Gastrocnemius medialis (tissue), 4 donors: ENCODE results near the gene ABCC8. TPM values are rescaled to one million over a fixed set of nuclear protein-coding genes. Genes with fewer than 3 reads are reported as not detected.

ENCODE experiments used
- ATAC-seq, 2 donors: fragments of 150-250 bp; one replicate each; pipeline ENCODE4 v1.9.1; 2016
- DNase-seq, 2 donors: peaks; one replicate each; pipeline ENCODE4 v3.0.0-alpha.2; 2019
- H3K27ac ChIP-seq, 4 donors: fragments of 200-600 bp; sonication (generic); 1 replicate in 1 of 4; 2 replicates in 3 of 4; pipeline ENCODE4 v1.5.1; 2016 to 2018; ENCODE audit warnings: mild to moderate bottlenecking in 2 of 4, moderate library complexity in 1 of 4
- H3K27me3 ChIP-seq, 3 donors: fragments of 200-600 bp; sonication (generic) in 2 of 3; 1 replicate in 1 of 3; 2 replicates in 2 of 3; pipeline versions ENCODE4 v1.5.1 to v1.6.0; 2016 to 2019; ENCODE audit warnings: mild to moderate bottlenecking in 1 of 3, moderate library complexity in 1 of 3
- H3K36me3 ChIP-seq, 2 donors: fragments of 200-600 bp; sonication (generic) in 1 of 2; one replicate each; pipeline ENCODE4 v1.5.1; 2017 to 2018
- H3K4me1 ChIP-seq, 2 donors: fragments of 200-600 bp; sonication (generic) in 1 of 2; one replicate each; pipeline ENCODE4 v1.5.1; 2016 to 2017; ENCODE audit warnings: mild to moderate bottlenecking in 2 of 2
- H3K4me3 ChIP-seq, 4 donors: fragments of 200-600 bp; sonication (generic) in 3 of 4; 1 replicate in 1 of 4; 2 replicates in 3 of 4; pipeline ENCODE4 v1.5.1; 2016 to 2019; ENCODE audit warnings: mild to moderate bottlenecking in 2 of 4
- H3K9me3 ChIP-seq, 3 donors: fragments of 200-600 bp; sonication (generic) in 2 of 3; 1 replicate in 1 of 3; 2 replicates in 2 of 3; pipeline ENCODE4 v1.5.1; 2016 to 2019
- CTCF ChIP-seq, 5 experiments: fragments of 450-650 bp in 3 of 5; fragments of 200-600 bp in 2 of 5; sonication (generic) in 2 of 5; IDR thresholded peaks in 4 of 5; conservative IDR thresholded peaks in 1 of 5; 1 replicate in 4 of 5; 2 replicates in 1 of 5; pipeline ENCODE4 v1.5.1; 2016 to 2019; ENCODE audit warnings: antibody characterized with exemption in 5 of 5, mild to moderate bottlenecking in 3 of 5, moderate library complexity in 3 of 5
- POLR2A ChIP-seq, 2 donors: fragments of 450-650 bp; IDR thresholded peaks; one replicate each; pipeline ENCODE4 v1.6.1; 2017; ENCODE audit warnings: antibody characterized with exemption in 2 of 2, mild to moderate bottlenecking in 2 of 2, moderate library complexity in 2 of 2
- in situ Hi-C, 4 donors: fragments of 200-750 bp; cut with MboI; loops; one replicate each; pipeline versions ENCODE4 v1.15.0 to v1.8.0; 2017; ENCODE audit warnings: low sequenced_read_pairs in 4 of 4
- intact Hi-C: fragments of 100-400 bp; cut with DNase I; formaldehyde crosslinking; loops from one replicate; pipeline ENCODE4 v1.15.1; 2023; ENCODE audit warnings: low total_unique reads
- total RNA-seq, 4 donors: library from RNA; depleted of rRNA; stranded (reverse); fragments of >200 nt; gene quantifications; one replicate each; pipeline versions ENCODE4 v1.1.0 to v1.2.3, GENCODE V29; 2016

Gene ABCC8
- total RNA-seq, 4 donors from 2014 or later, result 0.33 to 4.0 (median 1.1) TPM

- peak; percentile 28 to 34 for ATAC-seq
- no peaks in the 10 kb centered on the region for H3K9me3 ChIP-seq
- peaks cover 0 to 8% of the 10 kb centered on the region in 2 donors for H3K36me3 ChIP-seq
- H3K27ac ChIP-seq, result peak within 1 kb of the TSS; percentile 90 to 98 (median 97)
- no peaks in the 10 kb centered on the region for H3K27me3 ChIP-seq
- intact Hi-C loops, result loop anchor here (1.0 to 10.0 kb wide), 4 partner anchors 17 to 409 kb away; no protein-coding TSS in a partner anchor
- peak; percentile 88 to 91 for TF ChIP-seq POLR2A (IDR thresholded peaks at IDR 0.05)
- TF ChIP-seq CTCF (IDR thresholded peaks at IDR 0.05 in 4 of 5, conservative IDR thresholded peaks at IDR 0.05 in 1 of 5), result no peak
- DNase-seq, result peak; percentile 38 to 62
- H3K4me1 ChIP-seq, result peaks cover 18 to 34% of the 10 kb centered on the region in 2 donors
- in situ Hi-C loops, result loop anchor here in 2 of 4 donors (10.0 to 25.0 kb wide), 3 partner anchors 86 to 324 kb away; partner anchors contain the start of genes ABCC8 (in 1 of the 2) and MYOD1 (in 1 of the 2)
- peak within 1 kb of the TSS; percentile 68 to 81 (median 76) for H3K4me3 ChIP-seq
These were observed 87.9 kb downstream of the ABCC8 start, which contains the start of gene KCNJ11 for GRCh38 chr11:17388609-17389210. Gene KCNJ11 (minus strand): TSS chr11:17388659. CDS start chr11:17388091, 568 bp downstream.

GRCh38 chr11:17387811-17388210 is 88.8 kb downstream of the ABCC8 start:
- in situ Hi-C loops, result loop anchor here in 2 of 4 donors (10.0 to 25.0 kb wide), 3 partner anchors 87 to 324 kb away; partner anchors contain the start of genes ABCC8 (in 1 of the 2) and MYOD1 (in 1 of the 2)

GRCh38 chr11:17387254-17387653 is 89.4 kb downstream of the ABCC8 start:
- TF ChIP-seq POLR2A (IDR thresholded peaks at IDR 0.05) (no peak), CTCF (IDR thresholded peaks at IDR 0.05 in 4 of 5, conservative IDR thresholded peaks at IDR 0.05 in 1 of 5) (no peak)
- no peak for DNase-seq
- in situ Hi-C loops, result loop anchor here in 2 of 4 donors (10.0 to 25.0 kb wide), 3 partner anchors 88 to 325 kb away; partner anchors contain the start of genes ABCC8 (in 1 of the 2) and MYOD1 (in 1 of the 2)
- Histone ChIP-seq H3K4me1 (peaks cover 31 to 38% of the 10 kb centered on the region in 2 donors), H3K27me3 (no peaks in the 10 kb centered on the region), H3K27ac (peak overlapping the region; percentile 90 to 98 (median 97)), H3K9me3 (no peaks in the 10 kb centered on the region), H3K4me3 (peak overlapping the region; percentile 68 to 81 (median 76)), H3K36me3 (peaks cover 0 to 8% of the 10 kb centered on the region in 2 donors)
- intact Hi-C loops, result loop anchor here (2.0 to 10.0 kb wide), 4 partner anchors 35 to 410 kb away; partner anchors contain the start of gene MYOD1
- ATAC-seq, result no peak

More at GRCh38 chr11:17387811-17388210, 88.8 kb downstream of the ABCC8 start:
- TF ChIP-seq CTCF (IDR thresholded peaks at IDR 0.05 in 4 of 5, conservative IDR thresholded peaks at IDR 0.05 in 1 of 5) (no peak), POLR2A (IDR thresholded peaks at IDR 0.05) (peak; percentile 12)
- H3K4me1 ChIP-seq, result peaks cover 27 to 38% of the 10 kb centered on the region in 2 donors
- DNase-seq, result peak; percentile 31 to 67
- intact Hi-C loops, result loop anchor here (2.0 to 10.0 kb wide), 4 partner anchors 34 to 409 kb away; partner anchors contain the start of gene MYOD1
- peak overlapping the region; percentile 68 to 81 (median 76) for H3K4me3 ChIP-seq
- H3K27ac ChIP-seq, result peak overlapping the region; percentile 90 to 98 (median 97)
- H3K27me3 ChIP-seq, result no peaks in the 10 kb centered on the region
- no peaks in the 10 kb centered on the region for H3K9me3 ChIP-seq
- H3K36me3 ChIP-seq, result peaks cover 0 to 8% of the 10 kb centered on the region in 2 donors
- no peak for ATAC-seq

- no peaks in the 10 kb centered on the region for H3K9me3 ChIP-seq
- ATAC-seq, result peak; percentile 66 to 72
- TF ChIP-seq CTCF (IDR thresholded peaks at IDR 0.05 in 4 of 5, conservative IDR thresholded peaks at IDR 0.05 in 1 of 5), result peak; percentile 72 to 94 (median 87)
- TF ChIP-seq POLR2A (IDR thresholded peaks at IDR 0.05), result peak; percentile 98
- intact Hi-C loops (loop anchor here (2.0 to 10.0 kb wide), 4 partner anchors 36 to 411 kb away; partner anchors contain the start of gene MYOD1), in situ Hi-C loops (loop anchor here in 2 of 4 donors (10.0 to 25.0 kb wide), 3 partner anchors 88 to 326 kb away; partner anchors contain the start of genes ABCC8 (in 1 of the 2) and MYOD1 (in 1 of the 2))
- peaks cover 0 to 8% of the 10 kb centered on the region in 2 donors for H3K36me3 ChIP-seq
- H3K27ac ChIP-seq, result peak overlapping the region; percentile 90 to 98 (median 97)
- H3K27me3 ChIP-seq, result no peaks in the 10 kb centered on the region
- H3K4me3 ChIP-seq, result peak overlapping the region; percentile 65 to 80 (median 70)
- H3K4me1 ChIP-seq, result peaks cover 37 to 38% of the 10 kb centered on the region in 2 donors
- peak; percentile 85 to 94 for DNase-seq
These were observed 90.1 kb downstream of the ABCC8 start for GRCh38 chr11:17386331-17387084.
